Gastroesophageal sphincter (tissue), 3 donors: ENCODE measurements around the gene TFF3.

ENCODE experiments used
- POLR2A ChIP-seq, 2 donors: fragments of 450-650 bp; IDR thresholded peaks; one replicate each; pipeline ENCODE4 v1.6.1; 2017; ENCODE audit warnings: antibody characterized with exemption in 2 of 2, mild to moderate bottlenecking in 2 of 2, moderate library complexity in 1 of 2
- TF ChIP-seq, protein P1 (sequence below), 4 experiments: fragments of 200-600 bp in 2 of 4; fragments of 450-650 bp in 2 of 4; sonication (generic) in 1 of 4; IDR thresholded peaks; one replicate each; pipeline ENCODE4 v1.5.1; 2017 to 2019; ENCODE audit warnings: antibody characterized with exemption in 4 of 4, mild to moderate bottlenecking in 2 of 4, moderate library complexity in 2 of 4

DNA sequence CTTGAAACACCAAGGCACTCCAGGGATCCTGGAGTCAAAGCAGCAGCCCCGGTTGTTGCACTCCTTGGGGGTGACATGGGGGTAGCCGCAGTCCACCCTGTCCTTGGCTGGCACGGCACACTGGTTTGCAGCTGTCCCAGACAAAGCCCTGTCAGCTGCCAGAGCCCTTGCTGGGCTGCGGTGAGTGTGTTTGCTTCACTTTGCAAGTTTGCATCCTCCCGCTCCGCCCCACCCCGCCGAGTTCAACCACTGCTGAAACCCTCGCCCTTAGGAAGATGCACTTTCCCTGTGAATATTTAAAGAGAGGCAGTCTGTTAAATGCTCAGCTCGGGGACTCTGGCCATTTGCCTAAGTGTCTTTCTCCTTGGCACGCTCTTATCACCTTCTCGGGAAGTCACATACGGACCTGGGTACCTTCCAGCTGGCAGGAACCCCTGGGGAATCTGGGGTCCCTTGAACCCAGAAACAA is 1.7 kb downstream of the TFF3 start:
- TF ChIP-seq, protein P1, sequence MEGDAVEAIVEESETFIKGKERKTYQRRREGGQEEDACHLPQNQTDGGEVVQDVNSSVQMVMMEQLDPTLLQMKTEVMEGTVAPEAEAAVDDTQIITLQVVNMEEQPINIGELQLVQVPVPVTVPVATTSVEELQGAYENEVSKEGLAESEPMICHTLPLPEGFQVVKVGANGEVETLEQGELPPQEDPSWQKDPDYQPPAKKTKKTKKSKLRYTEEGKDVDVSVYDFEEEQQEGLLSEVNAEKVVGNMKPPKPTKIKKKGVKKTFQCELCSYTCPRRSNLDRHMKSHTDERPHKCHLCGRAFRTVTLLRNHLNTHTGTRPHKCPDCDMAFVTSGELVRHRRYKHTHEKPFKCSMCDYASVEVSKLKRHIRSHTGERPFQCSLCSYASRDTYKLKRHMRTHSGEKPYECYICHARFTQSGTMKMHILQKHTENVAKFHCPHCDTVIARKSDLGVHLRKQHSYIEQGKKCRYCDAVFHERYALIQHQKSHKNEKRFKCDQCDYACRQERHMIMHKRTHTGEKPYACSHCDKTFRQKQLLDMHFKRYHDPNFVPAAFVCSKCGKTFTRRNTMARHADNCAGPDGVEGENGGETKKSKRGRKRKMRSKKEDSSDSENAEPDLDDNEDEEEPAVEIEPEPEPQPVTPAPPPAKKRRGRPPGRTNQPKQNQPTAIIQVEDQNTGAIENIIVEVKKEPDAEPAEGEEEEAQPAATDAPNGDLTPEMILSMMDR (IDR thresholded peaks at IDR 0.05): no peak
- TF ChIP-seq POLR2A (IDR thresholded peaks at IDR 0.05): no peak
